HG02943 (cell line): ENCODE results near the gene NDFIP2.

ENCODE experiments used
- ATAC-seq: cut with Tn5 transposase; IDR thresholded peaks from one replicate; pipeline ENCODE4 v1.9.1; 2021; ENCODE audit warnings: mild to moderate bottlenecking, low read depth, moderate library complexity; ENCODE audit not compliant: unreplicated experiment

The NDFIP2 gene

GRCh38 chr13:79457948-79458347 is 23.0 kb upstream of the NDFIP2 start:
- ATAC-seq: no peak

- ATAC-seq: no peak
Measured at GRCh38 chr13:79458436-79458835, 22.5 kb upstream of the NDFIP2 start.

DNA sequence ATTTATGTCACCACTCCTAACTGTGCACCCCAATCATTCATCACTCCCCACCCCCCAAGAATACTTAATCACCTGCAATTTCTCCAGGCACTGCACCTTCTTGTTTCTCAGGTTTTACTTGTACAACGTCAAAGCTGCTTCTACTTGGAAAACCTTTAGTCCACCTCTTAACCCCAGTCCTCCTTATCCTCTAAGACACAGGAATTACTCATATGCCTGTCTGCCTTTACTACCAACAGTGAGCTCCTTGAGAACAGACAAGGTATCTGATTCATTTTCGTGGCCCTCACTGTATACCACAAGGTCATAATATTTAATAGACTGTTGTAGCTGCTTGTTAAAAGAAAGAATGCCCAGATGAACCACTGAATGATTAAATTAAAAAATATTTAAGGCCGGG is 21.0 kb upstream of the NDFIP2 start:
- ATAC-seq: no peak

GRCh38 chr13:79462895-79463294 is 18.1 kb upstream of the NDFIP2 start:
- no peak for ATAC-seq

- ATAC-seq: no peak
Measured at GRCh38 chr13:79463604-79464003, 17.4 kb upstream of the NDFIP2 start.

DNA sequence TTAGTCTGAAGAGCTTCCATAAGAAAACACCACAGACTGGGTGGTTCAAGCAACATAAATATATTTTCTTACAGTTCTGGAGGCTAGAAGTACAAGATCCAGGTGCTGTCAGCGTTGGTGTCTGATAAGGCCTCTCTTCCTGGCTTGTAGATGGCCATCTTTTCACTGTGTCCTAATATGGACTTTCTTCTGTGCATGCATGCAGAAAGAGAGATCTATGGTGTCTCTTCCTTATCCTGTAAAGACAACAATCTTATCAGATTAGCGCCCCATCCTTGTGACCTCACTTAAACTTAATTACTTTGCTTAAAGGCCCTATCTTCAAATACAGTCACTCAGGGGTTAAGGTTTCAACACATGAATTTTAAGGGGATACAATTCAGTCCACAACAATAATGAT is 14.1 kb upstream of the NDFIP2 start:
- no peak for ATAC-seq

DNA sequence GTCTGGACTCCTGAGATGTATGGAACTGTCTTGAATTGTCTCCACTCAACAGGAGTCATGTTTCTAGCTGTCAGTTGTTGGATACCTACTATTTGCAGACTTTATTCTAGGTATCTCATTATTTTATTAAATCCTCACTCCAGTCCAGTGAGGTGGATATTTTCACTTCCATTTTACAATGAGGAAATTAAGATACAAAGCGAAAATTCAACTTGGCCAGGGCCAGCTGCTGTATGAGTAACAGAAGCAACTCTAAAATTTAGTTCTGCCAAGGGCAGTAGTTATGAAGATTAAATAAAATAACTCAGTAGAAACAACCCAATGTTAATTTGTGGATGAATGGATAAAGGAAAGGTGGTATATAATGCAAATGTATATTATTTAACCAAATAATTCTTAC is 12.6 kb upstream of the NDFIP2 start:
- no peak for ATAC-seq

DNA sequence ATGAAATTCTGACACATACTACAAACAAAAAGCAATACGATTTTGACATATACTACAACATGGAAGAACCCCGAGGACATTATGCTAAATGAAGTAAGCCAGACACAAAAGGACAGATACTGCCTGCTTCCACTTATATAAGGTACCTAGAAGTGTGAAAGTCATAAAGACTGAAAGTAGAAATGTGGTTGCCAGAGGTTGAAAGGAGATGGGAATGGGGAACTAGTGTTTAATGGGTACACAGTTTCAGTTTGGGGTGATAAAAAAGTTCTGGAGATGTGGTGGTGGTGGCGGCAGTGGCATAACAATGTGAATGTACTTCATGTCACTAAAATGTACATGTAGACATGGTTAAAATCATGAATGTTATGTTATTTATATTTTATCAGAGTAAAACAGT is 12.1 kb upstream of the NDFIP2 start:
- ATAC-seq: no peak

DNA sequence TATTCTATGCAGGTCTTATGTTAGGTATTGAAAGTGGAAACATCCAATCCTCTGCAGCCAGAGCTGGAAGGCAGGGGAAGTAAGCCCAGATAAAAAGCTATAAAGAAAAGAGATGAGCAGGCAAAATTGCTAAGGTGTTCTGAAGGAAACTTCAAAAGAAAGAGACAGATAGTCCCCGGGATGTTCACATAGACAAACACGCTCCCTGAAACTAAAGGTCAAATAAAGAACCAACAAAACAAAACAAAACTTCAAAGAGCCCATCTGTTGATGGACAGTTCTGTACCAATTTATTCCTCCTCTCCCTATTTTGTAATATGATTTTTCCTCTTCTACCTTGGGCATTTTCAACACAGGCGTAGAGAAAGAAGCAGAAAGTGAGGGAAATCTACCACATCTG is 11.3 kb upstream of the NDFIP2 start:
- no peak for ATAC-seq

GRCh38 chr13:79470666-79471065 is 10.3 kb upstream of the NDFIP2 start:
- ATAC-seq: no peak

DNA sequence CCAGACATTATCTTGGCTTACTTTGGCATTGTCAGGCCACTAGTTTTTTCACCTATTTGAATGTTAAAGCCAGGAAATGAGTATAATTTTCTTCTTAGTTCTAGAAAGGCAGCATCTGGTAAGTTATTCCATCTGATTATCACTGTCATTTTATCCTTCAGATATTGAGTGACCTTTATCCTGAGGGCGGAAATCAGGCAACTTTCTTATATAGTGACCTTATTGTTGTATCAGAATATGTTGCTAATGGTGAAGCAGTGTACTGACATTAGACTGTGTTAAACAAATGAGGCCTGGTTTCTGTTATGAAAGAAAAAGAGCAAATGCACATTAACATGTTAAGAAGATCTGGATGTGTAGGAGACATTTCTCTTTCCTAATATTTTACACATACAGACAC is 5.4 kb upstream of the NDFIP2 start:
- ATAC-seq: no peak

- ATAC-seq: no peak
Measured at GRCh38 chr13:79477968-79478367, 3.0 kb upstream of the NDFIP2 start.

DNA sequence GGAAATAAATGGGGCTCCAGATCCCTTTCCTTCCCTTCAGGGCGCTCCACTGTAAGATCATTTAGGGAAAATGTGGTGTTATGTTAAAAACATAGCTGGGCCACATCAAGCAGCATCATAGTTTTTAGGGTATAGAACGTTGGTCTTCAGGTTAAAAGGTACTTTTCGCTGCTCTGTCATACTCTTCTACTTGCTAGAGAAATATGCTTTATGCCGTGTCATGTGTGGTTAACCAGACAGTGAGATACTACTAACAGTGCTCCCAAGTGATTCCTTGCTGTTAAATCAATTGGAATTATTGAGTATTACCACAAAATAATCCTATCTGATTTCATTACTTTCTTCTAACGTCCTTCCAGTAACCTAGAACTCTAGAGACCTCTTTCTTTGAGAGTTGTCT is 1.1 kb upstream of the NDFIP2 start:
- no peak for ATAC-seq

GRCh38 chr13:79481685-79482052 is 714 bp downstream of the NDFIP2 start:
- ATAC-seq: peak; percentile 44

GRCh38 chr13:79482281-79482970 is 1.5 kb downstream of the NDFIP2 start:
- no peak for ATAC-seq

GRCh38 chr13:79483086-79483706 is 2.2 kb downstream of the NDFIP2 start:
- ATAC-seq: no peak

DNA sequence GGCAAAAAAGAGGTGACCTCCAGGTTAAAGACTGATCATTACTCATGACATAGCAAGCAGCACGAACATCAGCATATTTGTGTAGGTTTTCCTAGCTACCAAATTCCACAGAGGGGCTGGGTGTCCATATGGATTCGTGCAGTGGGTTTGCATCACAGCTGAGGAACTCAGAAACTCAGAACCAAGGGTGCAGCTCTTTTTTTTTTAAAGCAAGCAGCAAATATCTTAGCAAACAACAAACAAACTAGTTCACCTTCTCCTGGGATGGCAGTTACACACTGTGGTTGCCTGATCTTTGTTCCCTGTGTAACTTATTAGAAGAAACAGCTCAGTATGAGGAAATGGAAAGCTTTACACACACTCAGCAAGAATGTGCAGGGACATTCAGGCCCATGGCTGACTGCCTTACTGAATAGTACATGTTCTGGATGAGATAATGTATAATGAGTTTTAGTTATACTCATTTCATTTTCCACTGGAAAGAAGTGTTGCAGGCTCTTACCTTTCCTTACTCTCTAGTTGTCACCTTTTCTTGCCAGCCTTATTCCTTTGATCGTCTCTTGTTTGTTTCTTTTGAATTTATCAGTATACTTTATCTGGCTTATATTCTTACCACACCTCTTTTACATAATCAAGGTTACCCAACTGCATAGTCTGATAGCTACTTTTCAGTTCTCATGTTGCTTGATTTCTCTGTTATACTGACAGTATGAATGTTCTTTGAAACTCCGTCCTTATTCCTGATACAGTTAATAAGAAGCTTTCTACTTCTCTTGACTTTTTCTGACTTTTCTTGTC is 4.3 kb downstream of the NDFIP2 start:
- ATAC-seq: no peak

DNA sequence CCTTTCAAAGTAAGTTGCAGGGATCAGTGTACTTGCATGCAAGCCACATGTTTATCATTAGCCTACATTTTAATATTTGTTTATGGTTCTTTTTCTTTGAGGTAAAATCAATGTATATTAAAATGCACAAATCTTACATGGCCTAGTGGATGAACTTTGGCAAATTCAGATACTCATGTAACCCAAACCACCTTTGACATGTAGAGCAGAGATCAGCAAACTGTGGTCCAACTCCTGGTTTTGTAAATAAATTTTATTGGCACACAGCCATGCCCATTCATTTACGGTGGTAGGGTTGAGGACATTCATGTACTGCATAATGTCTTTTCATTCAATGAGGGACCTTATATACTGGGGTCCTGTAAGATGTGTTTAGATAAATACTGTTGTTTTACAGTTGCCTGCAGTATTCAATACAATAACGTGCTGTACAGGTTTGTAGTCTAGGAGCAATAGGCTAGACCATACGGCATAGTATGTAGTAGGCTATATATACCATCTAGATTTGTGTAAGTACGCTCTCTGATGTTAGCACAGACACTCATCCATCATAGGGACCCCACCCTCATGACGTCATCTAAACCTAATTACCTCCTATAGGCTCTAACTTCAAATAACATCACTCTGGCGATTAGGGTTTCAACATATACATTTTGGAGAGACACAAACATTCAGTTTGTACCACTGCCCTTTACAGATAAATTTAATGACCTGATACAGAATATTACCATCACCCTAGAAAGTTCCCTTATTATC is 5.7 kb downstream of the NDFIP2 start:
- ATAC-seq: no peak

DNA sequence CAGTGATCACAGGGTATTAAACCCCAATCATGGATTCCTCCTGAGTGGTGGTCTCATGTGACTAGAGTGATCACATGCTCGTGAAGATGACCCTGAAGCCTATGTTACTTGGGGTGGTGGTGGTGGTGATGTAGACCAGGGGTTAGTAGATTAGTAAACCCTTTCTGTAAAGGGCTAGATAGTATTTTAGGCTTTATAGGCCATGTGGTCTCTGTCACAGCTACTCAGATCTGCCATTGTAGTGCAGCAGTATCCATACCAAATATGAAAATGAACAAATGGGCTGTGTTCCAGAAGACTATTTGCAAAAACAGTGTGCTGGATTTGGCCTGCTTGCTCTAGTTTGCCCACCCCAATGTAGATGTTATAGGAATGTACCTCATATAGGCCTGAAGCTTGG is 9.4 kb downstream of the NDFIP2 start:
- no peak for ATAC-seq

DNA sequence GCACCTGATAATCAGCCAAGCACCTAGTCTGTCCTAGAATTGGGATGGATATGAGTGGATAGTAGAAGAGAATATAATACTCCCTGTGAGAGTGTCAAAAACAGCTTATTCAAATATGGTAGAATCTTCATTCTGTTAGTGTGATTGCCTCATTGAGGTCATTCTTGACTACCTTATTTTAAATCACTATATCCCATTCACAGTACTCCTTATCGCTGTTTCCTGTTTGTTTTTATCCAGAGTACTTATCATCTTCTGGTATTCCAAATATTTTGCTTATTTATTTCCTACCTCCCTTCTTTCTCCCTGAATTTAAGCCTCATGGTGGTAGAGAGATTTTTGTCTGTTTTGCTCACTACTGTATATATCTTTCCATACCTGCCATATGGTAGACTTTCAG is 9.9 kb downstream of the NDFIP2 start:
- no peak for ATAC-seq

GRCh38 chr13:79491715-79492114 is 10.8 kb downstream of the NDFIP2 start:
- no peak for ATAC-seq
